HG03103 (cell line): Measurements from ENCODE around the gene WDR35.
A peak's percentile ranks its signal among the peaks of the same experiment; 100 is the strongest.

Experiments used
- ATAC-seq: cut with Tn5 transposase; IDR thresholded peaks from one replicate; pipeline ENCODE4 v1.9.1; 2021; ENCODE audit warnings: low read depth; ENCODE audit not compliant: unreplicated experiment

The WDR35 gene

DNA sequence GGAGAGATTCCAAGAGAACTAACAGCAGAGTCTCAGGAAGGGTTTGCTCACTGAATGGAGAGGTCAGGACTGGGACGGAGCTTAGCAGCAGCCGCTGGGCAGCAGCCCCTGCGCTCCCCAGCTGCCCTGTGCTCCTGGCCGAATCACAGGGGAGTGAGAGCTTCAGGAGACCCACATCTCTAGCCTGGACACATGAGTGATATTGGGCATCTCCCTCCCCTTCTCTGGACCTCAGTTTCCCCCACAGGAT lies 22.1 kb upstream of the WDR35 start:
- no peak for ATAC-seq

DNA sequence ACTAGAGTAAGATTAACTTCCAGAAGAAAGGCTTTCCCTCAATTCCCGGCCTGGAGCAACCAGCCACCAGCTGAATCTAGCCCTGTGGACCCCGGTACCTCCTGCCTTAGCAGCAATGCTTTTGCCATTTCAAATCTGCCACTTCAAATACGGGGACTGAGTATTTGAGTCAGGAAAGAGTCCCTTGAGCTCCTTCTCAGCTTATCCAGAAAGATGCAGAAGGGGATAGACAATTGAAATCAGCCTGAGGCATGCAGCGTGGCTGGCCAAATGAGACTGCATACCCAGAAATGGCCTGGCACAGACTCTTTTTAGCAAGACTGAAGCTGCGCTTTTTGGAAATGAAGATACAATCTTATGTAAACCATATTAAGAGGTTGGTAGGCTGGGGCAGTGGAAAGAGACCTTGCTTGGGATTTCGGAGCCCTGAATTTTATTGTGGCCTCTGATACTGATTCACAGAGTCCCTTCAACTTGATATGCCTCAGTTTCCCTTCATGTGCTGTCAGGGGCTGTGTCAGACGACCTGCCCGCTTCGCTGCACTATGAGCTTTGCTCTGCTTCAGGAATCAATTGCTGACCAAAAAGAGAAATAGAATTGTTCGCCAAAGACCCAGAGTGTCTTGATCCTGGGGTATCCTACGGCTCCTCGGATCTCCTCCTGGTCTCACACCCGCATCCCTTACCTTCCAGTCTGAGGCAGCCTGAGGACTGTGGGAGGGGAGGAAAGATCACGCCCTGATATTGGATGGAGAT lies 21.5 kb upstream of the WDR35 start:
- no peak for ATAC-seq

DNA sequence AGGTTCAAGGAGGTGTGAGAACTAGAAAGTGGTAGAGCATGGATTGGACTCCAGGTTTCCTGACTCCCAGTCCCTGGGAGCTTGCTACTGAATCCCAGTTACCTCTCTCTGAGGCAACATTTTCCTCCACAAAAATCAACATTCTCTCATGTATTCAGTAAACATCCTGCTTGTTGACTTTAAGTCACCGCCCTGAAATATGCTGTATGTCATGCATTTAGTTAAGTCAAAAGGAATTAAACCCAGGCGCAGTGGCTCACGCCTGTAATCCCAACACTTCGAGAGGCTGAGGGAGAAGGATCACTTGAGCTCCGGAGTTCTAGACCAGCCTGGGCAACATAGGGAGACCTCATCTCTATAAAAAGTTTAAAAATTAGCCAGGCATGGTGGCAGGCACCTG lies 18.8 kb upstream of the WDR35 start:
- no peak for ATAC-seq

DNA sequence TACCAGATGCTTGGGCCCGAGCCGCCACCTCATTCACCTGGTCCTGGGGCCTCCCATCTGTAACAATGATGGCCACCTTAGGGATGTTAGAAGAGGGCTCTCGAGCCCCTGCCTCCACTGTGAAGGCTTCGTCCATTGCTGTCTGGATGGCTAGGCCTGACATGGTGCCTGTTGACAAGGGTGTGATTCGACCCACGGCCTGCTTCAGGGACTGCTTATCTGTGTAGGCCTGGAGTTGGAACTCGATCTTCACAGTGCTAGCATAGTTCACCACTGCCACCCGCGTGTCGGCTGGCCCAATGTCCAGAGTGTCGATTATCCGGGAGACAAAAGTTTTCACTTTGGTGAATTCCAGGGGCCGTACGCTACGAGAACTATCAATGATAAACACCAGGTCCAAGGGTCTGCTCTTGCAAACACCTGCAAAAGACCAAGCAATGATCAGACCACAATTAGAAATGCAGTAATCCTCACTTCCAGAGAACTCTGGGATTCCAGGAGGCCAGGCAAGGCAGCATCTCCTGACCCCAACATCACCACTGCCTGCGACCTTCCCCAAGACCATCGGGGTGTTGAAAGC lies 16.1 kb upstream of the WDR35 start:
- no peak for ATAC-seq

DNA sequence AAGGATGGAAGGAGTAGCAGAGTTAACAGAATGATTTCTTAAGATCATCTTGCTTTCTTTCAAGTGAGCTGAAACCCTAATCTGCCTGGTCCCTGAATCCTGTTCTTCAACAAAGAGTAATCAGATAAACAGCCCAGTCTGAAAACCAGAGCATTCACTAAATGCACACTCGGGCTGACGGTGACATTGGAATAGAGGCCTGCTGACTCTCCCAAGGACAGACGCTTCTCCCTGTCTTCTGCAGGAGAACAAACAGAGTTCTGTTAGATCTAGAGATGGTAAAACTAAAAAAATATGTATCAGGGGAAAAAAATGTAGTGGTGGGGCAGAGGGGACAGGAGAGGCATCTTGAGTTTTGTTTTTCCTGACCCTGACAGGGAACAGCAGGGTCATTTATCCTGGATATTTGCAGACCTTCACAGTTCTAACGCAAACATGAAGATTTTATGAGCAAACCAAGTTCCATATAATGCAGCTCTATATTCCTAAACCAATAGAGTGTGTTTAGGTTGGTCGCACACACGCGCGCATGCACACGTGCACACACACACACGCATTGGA lies 15.2 kb upstream of the WDR35 start:
- no peak for ATAC-seq

DNA sequence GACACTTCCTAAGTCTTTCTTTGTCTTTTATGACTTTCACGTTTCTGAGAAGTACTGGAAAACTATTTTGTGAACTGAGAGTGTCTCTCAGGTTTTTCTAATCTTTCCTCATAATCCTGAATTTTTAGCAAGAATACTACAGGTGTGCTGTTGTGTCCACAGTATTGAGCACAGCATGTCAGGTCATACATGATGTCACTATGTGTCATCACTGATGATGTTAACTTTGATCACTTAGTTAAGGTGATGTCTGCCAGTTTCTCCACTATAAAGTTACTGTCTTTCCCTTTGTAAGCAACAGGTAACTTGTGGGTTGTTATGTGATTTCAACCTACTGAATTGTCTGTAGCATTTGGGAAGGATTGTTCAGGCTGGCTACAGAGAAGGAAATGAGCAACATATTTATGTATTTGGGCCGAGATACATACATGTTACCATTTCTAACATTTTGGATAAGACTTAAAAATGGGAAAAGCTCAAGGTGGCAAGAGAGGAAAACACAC lies 11.5 kb upstream of the WDR35 start:
- ATAC-seq = no peak

DNA sequence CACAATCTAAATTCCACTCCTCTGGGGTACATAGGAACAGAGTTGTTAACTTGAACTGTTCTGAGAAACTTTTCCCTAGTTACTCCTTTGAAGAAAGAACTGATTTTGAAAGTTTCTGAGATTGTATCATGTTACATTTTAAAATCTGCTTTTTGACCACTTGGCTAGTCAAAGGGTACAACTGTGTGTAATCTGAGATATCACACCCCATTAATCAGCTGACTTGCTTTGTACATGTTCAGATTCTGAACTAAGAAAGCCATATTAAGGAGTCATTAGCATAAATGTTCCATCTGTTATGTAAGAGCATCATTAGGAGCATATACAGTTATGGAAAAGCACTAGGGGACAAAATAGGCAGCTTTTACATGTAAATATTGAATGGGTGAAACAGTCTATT lies 3.8 kb upstream of the WDR35 start:
- no peak for ATAC-seq

DNA sequence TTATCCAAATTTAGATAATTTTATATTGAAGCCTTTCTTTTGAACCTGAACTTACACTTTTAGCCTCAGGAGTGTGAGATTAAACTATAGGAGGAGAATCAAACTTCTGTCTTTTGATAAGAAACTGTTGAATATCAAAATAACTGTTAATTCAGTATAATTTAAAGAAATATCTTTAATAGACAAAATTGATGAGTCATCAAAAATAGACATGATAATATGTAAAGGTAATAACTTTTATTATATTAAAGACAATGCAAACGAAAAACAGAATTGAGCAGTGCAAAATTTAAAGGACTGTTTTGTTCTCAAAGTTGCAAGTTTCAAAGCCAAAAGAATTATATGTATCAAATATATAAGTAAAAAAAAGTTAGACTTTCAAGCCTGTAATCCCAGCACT lies 2.0 kb upstream of the WDR35 start:
- no peak for ATAC-seq

DNA sequence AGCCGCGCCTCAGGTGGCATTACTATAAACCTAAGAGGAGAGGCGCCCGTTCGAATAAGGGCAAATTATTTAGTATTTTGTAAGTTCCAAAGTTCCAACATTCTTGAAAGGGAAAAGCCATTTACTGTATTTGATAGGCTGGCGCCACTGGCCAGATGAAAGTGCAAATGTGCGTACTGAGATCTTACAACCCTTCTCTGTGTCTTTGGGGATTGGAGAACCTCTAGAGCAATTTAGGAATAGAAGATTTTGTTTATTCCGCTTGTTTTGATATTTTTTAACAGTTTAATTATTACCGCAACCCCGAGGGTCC lies 467 bp upstream of the WDR35 start:
- ATAC-seq = no peak

DNA sequence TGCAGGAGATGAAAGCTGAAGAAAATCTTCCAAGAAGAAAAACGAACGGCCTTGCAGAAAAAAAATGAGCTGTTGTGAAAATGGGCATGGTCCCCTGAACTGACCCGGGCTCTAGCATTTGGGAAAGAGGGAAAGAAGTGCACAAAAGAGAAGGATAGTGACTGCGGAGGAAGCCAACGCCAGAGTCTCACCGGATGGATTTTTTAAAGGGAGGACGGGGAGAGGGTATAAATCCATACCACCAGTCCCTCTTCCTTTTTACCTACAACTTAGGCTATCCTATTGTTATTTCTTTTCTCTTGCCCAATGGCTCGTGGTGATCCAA lies 601 bp downstream of the WDR35 start:
- no peak for ATAC-seq

DNA sequence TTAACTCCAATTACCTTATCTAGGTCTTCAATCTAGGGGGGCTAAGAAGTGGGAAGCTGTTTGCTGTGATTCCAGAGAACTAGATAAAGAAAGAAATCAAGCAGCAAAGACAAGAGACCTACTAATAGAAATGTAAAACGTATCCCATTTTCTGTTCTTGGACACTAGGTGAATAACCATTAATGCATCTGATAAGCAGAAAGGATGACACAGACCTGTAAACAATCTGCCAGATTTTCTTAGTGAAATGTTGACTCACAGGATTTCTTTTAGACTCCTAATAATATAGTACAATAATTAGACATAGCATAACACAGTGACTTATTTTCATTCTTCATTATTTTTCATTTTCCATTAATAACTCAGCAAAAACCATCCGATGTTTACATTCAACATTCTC lies 1.3 kb downstream of the WDR35 start:
- ATAC-seq = no peak

DNA sequence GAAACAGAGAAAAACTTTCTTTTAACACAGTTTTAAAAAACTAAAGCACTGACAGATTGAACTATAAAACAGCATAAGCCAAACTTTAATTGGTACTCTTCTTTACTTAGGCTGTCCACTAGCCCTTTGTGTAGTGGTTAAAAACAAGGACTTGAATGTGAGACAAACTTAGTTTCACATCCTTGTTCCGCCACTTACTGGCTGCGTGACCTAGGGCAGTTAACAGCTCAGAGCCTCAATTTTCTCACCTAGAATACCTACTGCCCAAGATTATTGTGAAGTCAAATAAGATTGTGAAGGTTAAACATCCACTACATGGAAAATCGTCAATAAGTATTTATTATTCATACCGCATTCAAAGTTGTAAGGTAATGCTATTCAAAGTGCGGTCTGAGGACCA lies 2.0 kb downstream of the WDR35 start:
- peak; percentile 63 for ATAC-seq

DNA sequence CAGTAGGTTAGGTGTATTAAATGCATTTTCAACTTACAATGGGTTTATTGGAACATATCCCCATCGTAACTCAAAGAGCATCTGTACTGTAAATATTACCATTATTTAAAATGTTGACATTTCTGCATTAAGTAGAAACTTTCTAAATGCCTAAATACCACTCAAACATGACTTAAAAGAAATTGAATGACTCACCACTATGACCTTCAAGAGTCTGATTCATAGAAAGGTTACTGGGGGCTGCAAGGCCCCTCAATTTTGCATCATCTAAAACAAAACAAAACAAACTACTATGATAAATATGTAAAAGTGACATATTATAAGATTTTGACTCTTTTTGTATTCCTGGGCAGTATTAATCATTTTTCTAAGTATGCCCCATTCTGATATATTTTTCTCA lies 7.6 kb downstream of the WDR35 start:
- ATAC-seq = no peak

DNA sequence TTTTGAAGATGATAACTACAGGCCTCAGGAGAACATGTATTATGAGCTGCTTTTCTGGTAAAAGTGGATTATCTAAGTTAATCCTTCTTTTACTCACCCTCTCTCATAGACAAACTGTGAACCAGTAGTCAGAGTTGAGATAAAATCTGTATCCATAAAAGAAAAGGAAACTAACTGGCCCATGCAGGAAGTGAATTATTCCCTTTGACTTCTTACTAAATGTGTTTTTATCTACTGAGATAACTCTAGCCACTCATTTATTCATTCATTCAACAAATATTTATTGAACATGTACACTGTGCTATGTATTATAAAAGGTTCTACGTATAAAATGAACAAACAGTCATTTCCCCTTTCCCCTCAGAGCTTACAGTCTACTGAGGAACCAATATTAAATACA lies 10.0 kb downstream of the WDR35 start:
- ATAC-seq = no peak

DNA sequence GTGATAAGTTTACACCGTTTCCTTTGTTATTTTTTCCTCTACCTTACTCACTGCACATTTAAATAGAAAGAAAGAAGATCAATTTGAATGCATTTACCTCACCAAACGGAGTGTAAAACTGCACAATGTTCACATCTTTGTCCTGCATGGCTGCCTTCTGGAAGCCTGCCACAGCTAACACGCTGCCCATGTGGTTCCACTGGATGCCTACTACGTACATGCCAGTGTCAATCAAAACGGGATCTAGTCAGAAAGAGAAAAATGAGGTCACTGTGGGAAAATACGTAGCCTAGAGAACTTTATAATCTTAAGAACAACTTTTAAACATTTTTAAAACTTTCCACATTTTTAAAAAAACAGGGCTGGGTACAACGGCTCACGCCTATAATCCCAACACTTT lies 16.4 kb downstream of the WDR35 start:
- ATAC-seq = no peak

DNA sequence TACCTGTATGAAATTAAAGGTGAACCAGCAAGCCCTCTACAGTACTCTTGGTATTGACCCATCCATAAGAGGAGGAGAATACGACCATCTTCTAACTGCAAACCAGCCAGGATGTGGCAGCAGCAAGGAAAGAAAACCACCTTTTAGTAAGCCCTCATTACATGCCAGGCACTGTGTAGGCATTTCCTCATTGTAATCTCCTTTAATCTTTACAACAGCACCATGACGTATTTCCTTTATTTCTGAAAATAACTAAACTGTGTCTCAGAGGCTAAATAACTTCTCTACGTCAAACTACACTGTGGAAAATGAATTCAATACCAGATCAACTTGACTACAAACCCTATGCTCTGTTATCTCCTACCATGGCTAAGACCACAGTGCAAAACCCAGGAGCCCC lies 18.2 kb downstream of the WDR35 start:
- ATAC-seq = no peak

DNA sequence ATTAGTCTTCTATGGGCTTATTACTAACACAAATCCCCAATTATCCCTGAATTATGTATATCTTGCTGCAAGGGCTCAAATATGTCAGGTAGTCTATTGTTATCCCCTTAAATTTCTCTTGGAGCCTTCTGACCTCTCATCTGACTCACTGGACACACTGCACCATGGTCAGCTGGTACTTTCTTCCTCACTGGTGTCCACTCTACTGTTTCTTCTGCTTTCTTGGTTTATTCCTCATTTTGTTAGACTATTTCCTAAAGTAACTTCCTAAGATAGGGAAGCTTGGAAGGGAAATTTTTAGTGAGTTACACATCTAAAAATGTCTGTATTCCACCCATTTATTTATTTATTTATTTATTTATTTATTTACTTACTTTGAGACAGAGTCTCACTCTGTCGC lies 26.5 kb downstream of the WDR35 start:
- ATAC-seq = no peak

DNA sequence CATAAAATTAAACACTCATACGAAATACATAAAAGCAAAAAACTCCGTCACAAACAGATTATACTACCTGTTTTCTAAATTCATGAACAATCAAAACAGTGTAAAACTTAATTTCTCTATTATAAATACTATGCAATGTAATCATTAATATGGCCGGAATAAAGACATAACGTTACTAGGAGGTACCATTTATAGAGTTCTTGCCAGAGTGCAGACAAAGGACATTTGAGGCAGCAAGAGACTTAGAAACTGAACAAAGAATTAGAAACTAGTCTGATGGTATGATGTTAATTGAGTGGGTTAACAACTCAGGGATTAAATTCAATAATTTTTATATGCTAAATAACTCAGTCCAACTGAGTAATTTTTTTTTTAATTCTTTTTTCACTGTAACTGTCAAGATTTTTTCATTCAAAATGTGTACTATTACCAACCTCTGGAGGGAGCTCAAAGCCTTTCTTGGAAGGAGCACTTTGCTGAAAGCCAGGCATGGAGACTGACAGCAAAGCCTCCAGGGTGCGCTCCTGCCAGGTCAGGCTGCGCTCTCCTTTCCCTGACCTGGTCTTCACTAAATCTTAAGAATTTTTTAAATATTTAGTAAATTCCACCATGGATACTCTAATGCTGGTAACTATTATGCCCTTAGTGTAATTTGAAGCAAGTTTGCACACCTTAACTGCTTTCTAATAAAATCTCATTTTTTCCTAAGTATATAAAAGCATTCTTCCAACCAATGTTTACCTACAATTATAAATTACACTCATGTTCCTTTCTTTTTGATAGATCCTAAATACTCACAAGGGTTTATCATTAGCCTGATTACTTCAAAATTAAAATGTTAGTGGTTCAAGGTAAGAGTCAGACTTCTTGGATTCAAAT lies 34.1 kb downstream of the WDR35 start:
- peak; percentile 96 for ATAC-seq

DNA sequence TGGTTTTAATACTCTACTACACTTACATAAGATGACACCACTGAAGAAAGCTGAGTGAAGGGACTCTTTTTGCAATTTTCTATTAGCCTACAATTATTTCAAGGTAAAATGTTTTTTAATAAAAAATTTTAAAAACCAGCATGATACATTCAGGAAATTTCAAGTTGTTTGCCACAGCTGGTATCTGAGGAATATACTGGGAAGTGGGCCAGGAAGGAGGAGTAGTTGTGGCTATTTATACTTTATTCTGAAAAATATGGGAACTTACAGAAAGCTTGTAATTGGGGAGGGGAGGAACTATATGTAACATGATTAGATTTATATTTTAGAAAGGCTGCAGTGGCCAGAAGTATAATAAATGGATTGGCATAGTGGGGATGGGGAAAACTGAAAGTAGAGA lies 40.8 kb downstream of the WDR35 start:
- ATAC-seq = no peak

DNA sequence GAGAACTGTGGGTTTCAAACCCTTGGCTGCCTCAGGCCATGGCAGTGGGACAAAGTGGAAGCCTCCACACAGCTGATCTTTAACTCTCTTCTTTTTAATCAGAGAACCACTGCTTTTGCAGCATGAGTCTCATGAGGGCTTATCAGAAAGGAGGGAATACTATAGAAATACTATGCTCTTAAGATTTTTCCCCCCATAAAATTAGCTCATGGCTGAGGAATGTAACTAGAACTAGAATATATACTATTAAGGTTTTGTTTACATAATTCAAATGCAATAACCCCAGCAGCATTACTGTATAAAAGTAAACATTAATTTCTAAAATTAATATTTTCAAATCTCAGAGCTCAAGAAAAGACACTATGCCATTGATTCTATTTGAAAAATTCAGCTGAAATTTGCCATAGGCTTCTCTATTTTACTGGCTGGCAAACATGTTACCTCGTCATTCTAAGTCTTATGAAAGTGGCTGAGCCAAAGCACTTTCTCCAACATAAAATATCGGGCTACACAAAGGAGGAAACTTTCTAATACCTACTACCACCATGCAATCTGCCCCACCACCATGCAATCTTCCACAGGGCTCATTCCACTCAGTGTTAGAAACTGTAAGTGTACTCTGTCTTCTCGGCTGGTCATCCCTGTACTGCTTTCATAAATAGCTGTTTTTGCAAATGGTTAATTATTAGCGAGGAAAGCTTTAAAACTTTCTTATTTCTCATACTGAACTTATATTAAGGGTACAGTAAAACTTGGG lies 42.5 kb downstream of the WDR35 start:
- ATAC-seq = no peak

DNA sequence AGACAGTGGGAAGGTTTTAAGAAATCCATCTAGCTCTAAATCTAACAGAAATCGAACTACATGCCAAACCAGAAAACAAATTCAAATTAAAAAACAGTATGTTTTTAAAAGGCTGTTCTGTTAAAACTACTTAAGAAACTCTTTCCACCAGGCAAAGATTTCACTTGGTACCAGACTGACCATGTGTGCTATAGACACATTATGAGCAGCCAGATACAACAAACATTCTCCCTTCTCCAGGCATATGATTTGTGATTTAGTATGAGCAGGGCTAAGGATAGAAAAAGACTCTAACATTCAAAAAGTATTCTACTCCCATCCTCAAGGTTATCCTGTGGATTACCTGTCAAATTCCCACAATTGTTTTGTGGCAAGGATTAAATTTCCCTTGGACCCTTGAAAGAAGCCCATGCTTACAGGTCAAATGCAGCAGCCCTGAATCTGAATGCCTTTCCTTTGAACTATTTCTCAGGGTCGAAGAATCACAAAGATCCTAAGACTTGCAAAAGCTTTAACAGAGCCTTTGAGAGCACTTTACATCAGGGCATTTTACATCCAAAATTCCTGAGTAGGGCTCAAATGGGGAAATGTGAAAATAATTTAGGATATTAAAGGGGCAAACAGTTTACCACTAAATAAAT lies 45.6 kb downstream of the WDR35 start:
- ATAC-seq = no peak
